GM12864 (cell line): Measurements from ENCODE around the gene APLP1.
"Not testable (repeated sequence)": the region's sequence is repeated elsewhere in the genome, so short reads cannot be mapped to it uniquely, and the experiment has no call there.

Experiments
- DNase-seq: peaks from one replicate; pipeline ENCODE4 v3.0.0-alpha.2; 2011; ENCODE audit warnings: low read depth
- H3K4me3 ChIP-seq: 2 replicates; pipeline ENCODE4 v1.5.1; 2011; ENCODE audit warnings: mild to moderate bottlenecking, low read depth, low read length, control low read depth
- CTCF ChIP-seq: IDR thresholded peaks from 2 replicates; pipeline ENCODE4 v1.5.1; 2011; ENCODE audit warnings: low read depth, mild to moderate bottlenecking, moderate library complexity, low read length, control low read depth, inconsistent platforms; ENCODE audit errors: missing control alignments

APLP1 gene

DNA sequence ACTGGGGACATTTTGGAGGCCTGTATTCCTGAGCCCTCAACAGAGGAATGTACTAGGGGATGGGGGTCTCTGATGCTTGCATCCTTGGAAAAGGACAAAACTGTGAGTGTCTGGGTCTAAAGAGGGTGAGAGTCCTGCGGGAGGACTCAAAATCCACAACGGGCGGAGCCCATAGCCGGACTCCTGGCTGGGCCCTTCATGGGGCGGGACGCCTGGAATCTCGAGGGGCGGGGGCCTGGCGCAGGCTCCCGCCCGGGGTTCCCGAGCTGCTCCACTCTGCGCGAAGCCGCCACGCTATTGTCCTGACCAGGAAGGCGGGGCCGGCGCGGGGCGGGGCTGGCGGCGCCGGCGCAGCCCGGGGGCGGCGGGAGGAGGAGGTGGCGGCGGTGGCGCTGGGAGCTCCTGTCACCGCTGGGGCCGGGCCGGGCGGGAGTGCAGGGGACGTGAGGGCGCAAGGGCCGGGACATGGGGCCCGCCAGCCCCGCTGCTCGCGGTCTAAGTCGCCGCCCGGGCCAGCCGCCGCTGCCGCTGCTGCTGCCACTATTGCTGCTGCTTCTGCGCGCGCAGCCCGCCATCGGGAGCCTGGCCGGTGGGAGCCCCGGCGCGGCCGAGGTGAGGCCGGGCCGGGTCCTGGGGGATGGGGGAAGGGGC is at the start of gene APLP1:
TSS of gene APLP1 (plus strand) at position 403 of the 651 bp plus-strand sequence. CDS start at position 466, 63 bp downstream.
- TF ChIP-seq CTCF: no peak
- H3K4me3 ChIP-seq: no peak within 1 kb of the TSS; the same call in 1 of the 2 replicates
- DNase-seq: no peak

DNA sequence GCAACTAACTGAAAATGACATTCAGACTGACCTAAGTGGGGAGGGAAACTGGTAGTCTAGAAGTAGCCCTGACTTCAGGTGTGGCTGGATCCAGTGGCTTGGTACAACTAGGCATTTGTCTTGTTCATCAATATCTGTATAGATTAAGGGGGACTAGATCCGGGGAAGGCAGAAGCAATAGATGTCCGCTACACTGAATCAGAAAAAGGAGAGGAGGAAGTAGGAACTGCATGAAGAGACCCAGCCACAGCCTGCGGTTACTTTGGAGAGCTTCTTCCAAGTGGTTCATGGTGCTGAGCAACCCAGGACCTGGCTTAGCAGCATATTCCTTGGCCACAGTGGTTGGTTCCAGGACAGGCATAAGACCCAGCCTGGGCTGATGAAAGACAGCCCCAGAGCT is 45.8 kb upstream of the APLP1 start:
- no peak for DNase-seq
- TF ChIP-seq CTCF: no peak
- no peak overlapping the region for H3K4me3 ChIP-seq

- no peak for TF ChIP-seq CTCF
- no peak overlapping the region for H3K4me3 ChIP-seq
- DNase-seq: no peak
These were observed 44.2 kb upstream of the APLP1 start for GRCh38 chr19:35824150-35824549.

DNA sequence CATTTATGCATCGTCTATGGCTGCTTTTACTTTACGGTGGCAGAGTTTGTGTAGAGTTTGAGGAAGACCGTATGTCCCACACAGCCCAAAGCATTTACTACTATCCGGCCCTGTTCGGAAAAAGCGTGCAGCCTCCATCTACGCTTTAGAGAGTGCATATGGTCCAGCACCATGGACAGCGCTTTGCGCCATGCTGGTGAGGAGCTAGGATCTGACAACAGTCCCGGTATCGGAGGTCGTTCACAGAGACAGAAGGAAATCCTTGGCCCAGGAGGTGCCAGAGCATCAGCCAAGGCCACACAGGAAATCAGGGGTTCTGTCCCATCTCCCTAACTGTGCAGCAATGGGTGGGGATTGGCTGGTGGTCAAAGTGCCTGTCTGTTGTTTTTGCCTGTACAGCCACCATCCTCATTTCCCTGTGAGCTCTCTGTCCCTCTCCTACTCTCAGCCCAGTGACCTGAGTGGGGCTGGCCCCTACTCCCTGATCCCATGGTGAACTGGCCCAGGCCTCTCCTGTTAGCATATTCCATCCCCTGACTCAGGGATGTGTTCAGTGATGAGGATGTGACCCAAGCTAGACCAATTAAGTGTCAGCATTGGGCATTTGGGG is 39.6 kb upstream of the APLP1 start:
- TF ChIP-seq CTCF: no peak
- DNase-seq: no peak

DNA sequence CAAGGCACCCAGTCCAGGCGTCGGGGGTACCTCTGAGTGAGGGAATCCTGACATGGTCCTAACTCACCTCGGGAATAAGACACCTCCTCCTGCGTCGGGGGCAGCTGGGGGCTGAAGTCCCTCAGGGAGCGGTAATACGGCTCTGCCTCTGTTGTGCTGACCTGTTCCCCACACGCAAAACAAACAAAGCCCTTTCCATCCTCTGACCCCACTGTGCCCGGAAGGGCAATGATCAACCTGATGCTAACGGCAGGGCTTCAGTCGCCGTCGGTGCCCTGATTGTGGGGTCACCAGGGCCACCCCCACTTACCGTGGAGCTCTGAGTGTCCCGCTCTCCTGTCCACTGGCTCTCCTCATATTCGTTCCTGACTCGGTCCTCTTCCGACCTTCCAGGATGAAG is 37.4 kb upstream of the APLP1 start:
- H3K4me3 ChIP-seq: no peak overlapping the region
- no peak for TF ChIP-seq CTCF
- DNase-seq: no peak

More for the DNA sequence above, 39.6 kb upstream of the APLP1 start:
- no peak overlapping the region for H3K4me3 ChIP-seq

DNA sequence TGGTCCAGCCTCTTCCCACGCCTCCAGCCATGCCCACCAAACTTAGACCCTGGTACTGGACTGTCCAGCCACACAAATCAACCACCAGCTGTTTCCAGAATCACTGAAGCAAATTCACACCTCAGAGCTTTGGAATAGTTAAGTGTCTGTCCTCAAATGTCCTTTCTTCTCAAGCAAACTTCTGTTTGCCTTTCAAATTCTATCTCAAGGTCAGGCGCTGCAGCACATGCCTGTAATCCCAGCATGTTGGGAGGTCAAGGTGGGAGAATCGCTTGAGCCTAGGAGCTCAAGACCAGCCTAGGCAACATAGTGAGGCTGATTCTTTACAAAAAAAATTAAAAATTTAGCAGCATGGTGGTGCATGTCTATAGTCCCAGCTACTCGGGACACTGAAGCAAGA is 36.3 kb upstream of the APLP1 start:
- no peak for DNase-seq
- H3K4me3 ChIP-seq: no peak overlapping the region
- TF ChIP-seq CTCF: no peak

DNA sequence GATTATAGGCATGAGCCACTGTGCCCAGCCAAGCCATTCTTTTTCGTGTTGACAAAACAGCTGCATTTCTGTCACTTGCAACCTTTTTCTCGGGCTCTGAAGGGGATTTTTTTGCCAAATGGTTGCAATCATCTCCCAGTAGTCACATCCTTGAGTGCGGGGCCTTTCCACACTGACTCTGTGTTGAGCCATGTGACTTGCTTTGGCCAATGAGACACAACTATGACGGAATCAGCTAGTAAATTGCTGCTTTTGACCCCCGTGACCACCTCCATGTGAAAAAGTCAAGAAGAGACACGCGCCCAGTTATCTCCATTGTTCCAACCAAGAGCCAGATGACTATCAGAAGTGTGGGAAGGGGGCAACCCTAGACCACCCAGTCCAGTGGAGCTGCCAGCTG is 34.4 kb upstream of the APLP1 start:
- no peak for TF ChIP-seq CTCF
- DNase-seq: no peak
- no peak overlapping the region for H3K4me3 ChIP-seq

- DNase-seq, H3K4me3 ChIP-seq: not testable (repeated sequence)
These were observed 32.3 kb upstream of the APLP1 start for GRCh38 chr19:35836096-35836495.
